Neural progenitor cell (in vitro differentiated cells): ENCODE measurements around the gene SLC24A4. TPM values are rescaled to one million over a fixed set of nuclear protein-coding genes. Genes with fewer than 3 reads are reported as not detected.
A peak's percentile ranks its signal among the peaks of the same experiment; 100 is the strongest.

Source experiments
- DNase-seq: peaks from one replicate; pipeline ENCODE4 v3.0.0-alpha.2; 2016; ENCODE audit warnings: low spot score
- H2AFZ ChIP-seq: fragments of 200-600 bp; sonication (generic); replicated peaks from 2 replicates; pipeline ENCODE4 v1.6.1; 2016; ENCODE audit warnings: antibody characterized with exemption
- H3F3A ChIP-seq: fragments of 200-600 bp; sonication (generic); 2 replicates; pipeline ENCODE4 v1.6.1; 2016; ENCODE audit warnings: antibody characterized with exemption, low read depth
- H3K27ac ChIP-seq: fragments of 200-600 bp; sonication (generic); 2 replicates; pipeline ENCODE4 v1.5.1; 2016; ENCODE audit warnings: mild to moderate bottlenecking
- H3K27me3 ChIP-seq: fragments of 200-600 bp; sonication (generic); 2 replicates; pipeline ENCODE4 v1.6.1; 2016; ENCODE audit warnings: mild to moderate bottlenecking, moderate library complexity
- H3K36me3 ChIP-seq: fragments of 200-600 bp; sonication (generic); 2 replicates; pipeline ENCODE4 v1.5.1; 2016
- H3K4me1 ChIP-seq: fragments of 200-600 bp; sonication (generic); 2 replicates; pipeline ENCODE4 v1.6.1; 2016; ENCODE audit warnings: mixed run types
- H3K4me2 ChIP-seq: fragments of 200-600 bp; sonication (generic); 2 replicates; pipeline ENCODE4 v1.6.1; 2016
- H3K4me3 ChIP-seq: fragments of 200-600 bp; sonication (generic); 2 replicates; pipeline ENCODE4 v1.5.1; 2016
- H3K79me2 ChIP-seq: fragments of 200-600 bp; sonication (generic); 2 replicates; pipeline ENCODE4 v1.6.1; 2016; ENCODE audit warnings: low read depth
- H3K9ac ChIP-seq: fragments of 200-600 bp; sonication (generic); 2 replicates; pipeline ENCODE4 v1.6.1; 2016
- H3K9me3 ChIP-seq: fragments of 200-600 bp; sonication (generic); 2 replicates; pipeline ENCODE4 v1.5.1; 2016; ENCODE audit warnings: low read depth
- H4K20me1 ChIP-seq: fragments of 200-600 bp; sonication (generic); 2 replicates; pipeline ENCODE4 v1.6.1; 2016; ENCODE audit warnings: low read depth
- H3K27ac Mint-ChIP-seq: 3 replicates; pipeline ENCODE4 v1.8.0; 2021; ENCODE audit warnings: mixed read lengths
- H3K27me3 Mint-ChIP-seq: 2 replicates; pipeline ENCODE4 v1.8.0; 2022; ENCODE audit warnings: low read depth, mild to moderate bottlenecking, inconsistent platforms, moderate library complexity, mixed read lengths; ENCODE audit not compliant: insufficient read depth
- H3K36me3 Mint-ChIP-seq: 3 replicates; pipeline ENCODE4 v1.8.0; 2021; ENCODE audit warnings: mixed read lengths
- H3K4me1 Mint-ChIP-seq: 3 replicates; pipeline ENCODE4 v1.8.0; 2021; ENCODE audit warnings: mixed read lengths
- H3K4me3 Mint-ChIP-seq: 3 replicates; pipeline ENCODE4 v1.8.0; 2021; ENCODE audit warnings: mild to moderate bottlenecking, moderate library complexity, mixed read lengths
- H3K9me3 Mint-ChIP-seq: 3 replicates; pipeline ENCODE4 v1.8.0; 2020; ENCODE audit warnings: mixed read lengths
- CTCF ChIP-seq: fragments of 200-600 bp; sonication (generic); IDR thresholded peaks from 2 replicates; pipeline ENCODE4 v1.5.1; 2017; ENCODE audit warnings: antibody characterized with exemption, mild to moderate bottlenecking
- EZH2 ChIP-seq: fragments of 200-600 bp; sonication (generic); IDR thresholded peaks from 2 replicates; pipeline ENCODE4 v1.6.1; 2017; ENCODE audit warnings: antibody characterized with exemption, mild to moderate bottlenecking, moderate library complexity
- EZH2phosphoT487 ChIP-seq: fragments of 200-600 bp; sonication (generic); IDR thresholded peaks from 2 replicates; pipeline ENCODE4 v1.6.1; 2017; ENCODE audit warnings: antibody characterized with exemption
- total RNA-seq: library from RNA; depleted of rRNA; stranded (reverse); fragments of >200 nt; gene quantifications from 2 replicates; pipeline ENCODE4 v1.2.3, GENCODE V29; 2015; ENCODE audit warnings: low replicate concordance

Gene SLC24A4
- total RNA-seq, 1 donor from 2014 or later, result 0.73 TPM

DNA sequence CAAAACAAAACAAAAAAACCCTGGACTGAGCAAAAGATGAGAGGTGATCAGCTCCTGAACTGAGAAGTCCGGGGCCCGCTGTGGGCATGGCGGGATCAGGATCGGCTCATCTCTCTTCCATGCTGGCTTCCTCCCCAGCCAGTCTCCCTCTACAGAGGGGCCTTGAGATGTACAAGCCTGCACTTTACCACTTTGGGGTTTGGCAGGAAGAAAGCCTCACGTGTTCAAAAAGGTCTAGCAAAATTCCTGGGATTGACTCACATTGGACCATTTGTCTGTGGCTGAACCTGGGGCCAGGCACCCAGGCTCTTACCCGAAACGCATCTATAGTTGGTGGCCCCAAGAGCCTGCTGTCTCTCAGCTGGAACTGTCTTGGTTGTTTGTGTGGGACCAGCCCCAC lies 89.0 kb downstream of the SLC24A4 start:
- H3K27ac Mint-ChIP-seq, result no peak overlapping the region
- Histone ChIP-seq H3K4me3 (no peak overlapping the region), H2AFZ (no peak overlapping the region), H3K79me2 (no peaks in the 10 kb centered on the region), H3K9me3 (no peaks in the 10 kb centered on the region), H3K9ac (no peak overlapping the region), H4K20me1 (no peaks in the 10 kb centered on the region), H3K4me1 (no peaks in the 10 kb centered on the region), H3K4me2 (no peak overlapping the region), H3K27me3 (no peaks in the 10 kb centered on the region), H3K27ac (no peak overlapping the region), H3F3A (no peaks in the 10 kb centered on the region), H3K36me3 (no peaks in the 10 kb centered on the region)
- peaks cover 25% of the 10 kb centered on the region for H3K4me1 Mint-ChIP-seq
- TF ChIP-seq EZH2phosphoT487, result no peak
- TF ChIP-seq EZH2, result no peak
- no peak for TF ChIP-seq CTCF
- no peaks in the 10 kb centered on the region for H3K36me3 Mint-ChIP-seq
- no peak for DNase-seq
- peaks cover 7% of the 10 kb centered on the region for H3K27me3 Mint-ChIP-seq
- peaks cover 3% of the 10 kb centered on the region for H3K9me3 Mint-ChIP-seq
- no peak overlapping the region for H3K4me3 Mint-ChIP-seq

- H3K9me3 ChIP-seq, result no peaks in the 10 kb centered on the region
- H3F3A ChIP-seq, result no peaks in the 10 kb centered on the region
- Mint-ChIP-seq H3K9me3 (no peaks in the 10 kb centered on the region), H3K4me3 (peak overlapping the region; percentile 13), H3K4me1 (peaks cover 25% of the 10 kb centered on the region), H3K27me3 (peaks cover 7% of the 10 kb centered on the region), H3K27ac (no peak overlapping the region), H3K36me3 (no peaks in the 10 kb centered on the region)
- H3K4me1 ChIP-seq, result no peaks in the 10 kb centered on the region
- TF ChIP-seq CTCF (no peak), EZH2 (no peak), EZH2phosphoT487 (no peak)
- DNase-seq, result no peak
- H3K79me2 ChIP-seq, result no peaks in the 10 kb centered on the region
- H4K20me1 ChIP-seq, result no peaks in the 10 kb centered on the region
- no peak overlapping the region for H3K4me3 ChIP-seq
- no peaks in the 10 kb centered on the region for H3K36me3 ChIP-seq
- no peak overlapping the region for H3K4me2 ChIP-seq
- no peak overlapping the region for H2AFZ ChIP-seq
- H3K9ac ChIP-seq, result no peak overlapping the region
- H3K27me3 ChIP-seq, result no peaks in the 10 kb centered on the region
- H3K27ac ChIP-seq, result no peak overlapping the region
Observed at GRCh38 chr14:92412912-92413311, 89.9 kb downstream of the SLC24A4 start.

- TF ChIP-seq EZH2, result no peak
- no peak for TF ChIP-seq CTCF
- no peak for TF ChIP-seq EZH2phosphoT487
- Histone ChIP-seq H4K20me1 (no peaks in the 10 kb centered on the region), H3F3A (no peaks in the 10 kb centered on the region), H3K27ac (no peak overlapping the region), H3K36me3 (no peaks in the 10 kb centered on the region), H3K4me1 (no peaks in the 10 kb centered on the region), H3K27me3 (no peaks in the 10 kb centered on the region), H3K4me2 (no peak overlapping the region), H3K79me2 (no peaks in the 10 kb centered on the region), H3K9me3 (no peaks in the 10 kb centered on the region), H3K9ac (no peak overlapping the region), H3K4me3 (no peak overlapping the region), H2AFZ (no peak overlapping the region)
- H3K27ac Mint-ChIP-seq, result no peak overlapping the region
- H3K36me3 Mint-ChIP-seq, result no peaks in the 10 kb centered on the region
- H3K4me1 Mint-ChIP-seq, result peaks cover 25% of the 10 kb centered on the region
- no peaks in the 10 kb centered on the region for H3K9me3 Mint-ChIP-seq
- H3K27me3 Mint-ChIP-seq, result peaks cover 9% of the 10 kb centered on the region
- H3K4me3 Mint-ChIP-seq, result no peak overlapping the region
- no peak for DNase-seq
Observed at GRCh38 chr14:92413379-92413778, 90.4 kb downstream of the SLC24A4 start.
